ENCODE results near the gene GLOD5.

The GLOD5 gene

DNA sequence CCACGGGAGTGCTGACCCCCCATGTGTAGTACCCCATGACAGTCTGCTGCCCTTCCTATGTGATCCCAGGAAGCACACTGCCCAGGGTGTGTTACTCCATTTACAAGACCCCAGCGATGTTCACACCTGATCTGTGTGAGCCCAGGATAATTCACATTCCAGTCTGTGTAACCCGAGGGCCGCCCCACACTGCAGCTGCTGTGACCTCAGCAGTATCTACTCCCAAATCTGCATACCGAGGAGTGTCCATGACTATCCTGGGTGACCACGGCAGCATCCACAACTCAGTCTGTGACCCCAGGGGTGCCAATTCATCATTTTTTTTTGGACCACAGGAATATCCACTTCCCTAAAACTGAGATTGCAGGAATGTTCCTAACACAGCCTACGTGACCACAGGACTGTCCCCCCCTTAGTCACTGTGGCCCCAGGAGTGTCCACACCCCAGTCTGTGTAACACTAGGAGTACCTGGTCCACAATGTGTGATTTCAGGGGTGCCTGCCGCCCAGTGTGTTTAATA lies 7.8 kb upstream of the GLOD5 start:
- no peak for DNase-seq (ENCODE audit: low read depth in 2 of 2, low spot score in 1 of 2)

- DNase-seq (ENCODE audit: low read depth in 2 of 2, low spot score in 1 of 2): no peak
Measured at GRCh38 chrX:48754238-48754637, 7.3 kb upstream of the GLOD5 start.

DNA sequence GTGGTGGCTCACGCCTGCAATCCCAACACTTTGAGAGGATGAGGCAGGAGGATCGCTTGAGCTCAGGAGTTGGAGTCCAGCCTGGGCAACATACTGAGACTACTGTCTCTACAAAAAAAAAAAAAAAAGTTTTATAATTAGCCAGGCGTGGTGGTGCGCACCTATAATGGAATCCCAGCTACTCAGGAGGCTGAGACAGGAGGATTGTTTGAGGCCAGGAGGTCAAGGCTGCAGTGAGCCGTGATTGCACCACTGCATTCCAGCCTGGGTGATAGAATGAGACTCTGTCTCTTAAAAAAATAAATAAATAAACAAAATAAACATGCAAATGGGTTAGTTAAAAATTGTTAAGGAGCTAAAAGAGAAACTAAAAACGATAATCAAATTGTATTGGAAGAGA lies 7.7 kb downstream of the GLOD5 start:
- DNase-seq (ENCODE audit: low read depth in 2 of 2, low spot score in 1 of 2): no peak

- no peak for DNase-seq (ENCODE audit: low read depth in 2 of 2, low spot score in 1 of 2)
Measured at GRCh38 chrX:48770296-48770695, 8.7 kb downstream of the GLOD5 start.

DNA sequence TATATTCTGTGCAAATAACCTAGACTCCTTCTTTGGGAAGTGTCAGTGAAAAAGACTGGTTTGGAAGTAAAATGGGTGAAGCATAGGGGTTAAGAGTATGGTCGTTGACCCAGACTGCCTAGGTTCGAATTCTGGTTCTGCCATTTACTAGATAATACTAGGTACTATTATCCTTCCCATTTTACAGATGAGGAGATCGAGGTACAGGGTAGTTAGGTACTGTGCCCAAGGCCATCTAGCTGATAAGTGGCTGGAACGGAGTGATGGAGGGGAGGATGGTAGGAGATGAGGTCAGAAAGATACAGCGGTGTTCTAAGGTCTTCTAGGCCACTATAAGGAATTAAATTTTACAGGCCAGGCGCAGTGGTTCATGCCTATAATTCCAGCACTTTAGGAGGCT lies 11.1 kb downstream of the GLOD5 start:
- no peak for DNase-seq (ENCODE audit: low read depth in 2 of 2, low spot score in 1 of 2)

DNA sequence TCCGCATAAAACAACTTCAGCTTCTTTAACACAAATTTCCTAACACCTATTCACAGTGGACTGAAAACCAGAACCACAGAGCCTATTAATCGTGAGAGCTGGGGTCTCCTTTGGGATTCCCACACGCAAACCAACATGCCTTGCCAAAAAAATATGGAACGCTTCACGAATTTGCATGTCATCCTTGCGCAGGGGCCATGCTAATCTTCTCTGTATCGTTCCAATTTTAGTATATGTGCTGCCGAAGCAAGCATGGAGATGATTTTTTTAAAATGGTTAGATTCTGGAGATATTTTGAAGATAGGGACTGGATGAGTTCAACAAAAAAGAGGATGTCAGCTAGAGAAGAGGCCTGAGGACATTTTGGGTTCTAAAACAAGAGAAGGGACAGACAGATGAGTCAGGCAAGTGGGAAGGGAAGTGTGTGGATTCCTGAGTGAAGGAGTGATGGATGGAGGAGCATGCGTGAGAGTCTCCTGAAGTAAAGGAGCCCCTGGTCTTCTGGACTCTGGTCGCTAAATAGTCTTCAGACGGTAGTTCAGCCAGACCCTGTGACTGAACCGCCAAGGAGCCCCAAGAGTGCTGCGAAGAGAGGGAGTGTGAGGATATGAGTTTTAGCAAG lies 15.4 kb downstream of the GLOD5 start:
- no peak for DNase-seq (ENCODE audit: low read depth in 2 of 2, low spot score in 1 of 2)

DNA sequence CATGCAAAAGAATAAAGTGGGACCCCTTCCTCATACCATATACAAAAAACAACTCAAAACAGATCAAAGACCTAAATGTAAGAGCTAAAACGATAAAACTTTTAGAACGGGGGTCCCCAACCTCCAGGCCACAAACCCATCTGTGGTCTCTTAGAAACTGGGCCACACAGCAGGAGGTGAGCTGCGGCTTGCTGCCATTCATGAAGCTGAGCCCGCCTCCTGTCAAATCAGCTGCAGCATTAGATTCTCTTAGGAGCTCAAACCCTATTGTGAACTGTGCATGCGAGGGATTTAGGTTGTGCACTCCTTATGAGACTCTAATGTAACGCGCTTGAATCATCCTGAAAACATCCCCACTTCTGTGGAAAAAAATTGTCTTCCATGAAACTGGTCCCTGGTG lies 17.9 kb downstream of the GLOD5 start:
- DNase-seq (ENCODE audit: low read depth in 2 of 2, low spot score in 1 of 2): no peak

GRCh38 chrX:48781705-48782104 lies 20.2 kb downstream of the GLOD5 start:
- DNase-seq (ENCODE audit: low read depth in 2 of 2, low spot score in 1 of 2): no peak

DNA sequence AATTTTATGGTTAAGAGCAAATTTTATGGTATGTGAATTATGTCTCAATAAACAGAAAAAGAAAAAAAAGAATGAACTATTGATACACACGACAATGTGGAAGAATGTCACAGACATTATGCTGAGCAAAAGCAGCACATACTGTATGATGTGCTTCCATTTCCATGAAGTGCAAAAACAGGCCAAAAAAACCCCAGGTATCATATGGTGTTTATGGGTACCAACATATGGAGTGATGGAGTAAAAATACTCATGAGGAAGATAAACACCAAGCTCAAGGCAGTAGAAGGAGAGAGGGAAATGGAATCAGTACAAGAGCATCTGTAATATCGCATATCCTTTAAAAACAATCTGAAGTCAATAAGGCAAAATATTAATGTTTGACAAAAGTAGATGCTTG lies 20.7 kb downstream of the GLOD5 start:
- DNase-seq (ENCODE audit: low read depth in 2 of 2, low spot score in 1 of 2): no peak

- no peak for DNase-seq (ENCODE audit: low read depth in 2 of 2, low spot score in 1 of 2)
Measured at GRCh38 chrX:48782795-48783194, 21.2 kb downstream of the GLOD5 start.

DNA sequence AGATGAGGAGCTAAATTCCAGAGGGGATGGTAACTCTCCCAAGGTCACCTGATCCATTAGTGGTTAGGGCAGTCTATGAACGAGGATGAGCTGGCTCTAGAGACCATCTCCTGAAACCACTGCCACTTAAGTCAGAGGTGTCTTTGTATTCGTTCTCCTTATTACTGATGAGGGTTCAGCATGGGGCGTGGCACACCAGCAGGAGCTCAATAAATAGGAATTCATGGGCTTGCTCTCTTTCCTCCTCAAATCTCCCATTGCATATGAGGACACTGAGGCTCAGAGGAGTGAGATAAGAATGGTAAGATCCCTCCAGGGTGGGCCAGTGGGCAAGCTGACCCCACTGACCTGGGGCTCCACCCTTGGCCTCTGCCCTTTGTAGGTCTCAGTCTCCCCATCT lies 23.2 kb downstream of the GLOD5 start:
- no peak for DNase-seq (ENCODE audit: low read depth in 2 of 2, low spot score in 1 of 2)

DNA sequence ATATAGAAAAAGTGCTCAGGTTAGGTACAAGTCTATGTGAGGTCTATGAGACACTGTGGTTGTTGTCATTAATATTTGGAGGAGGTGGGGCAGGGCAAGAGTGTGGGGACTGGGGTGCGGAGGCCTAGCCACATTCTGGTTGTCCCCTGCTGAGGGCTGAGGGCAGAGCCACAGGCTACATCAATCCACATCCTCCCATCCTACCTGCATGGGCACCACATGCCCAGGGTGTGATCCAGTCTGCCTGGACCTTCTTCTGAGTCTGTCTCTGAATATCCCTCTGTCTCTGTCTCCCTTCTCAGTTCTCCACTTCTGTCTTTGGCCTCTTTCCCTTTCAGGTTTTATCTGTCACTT lies 23.6 kb downstream of the GLOD5 start:
- no peak for DNase-seq (ENCODE audit: low read depth in 2 of 2, low spot score in 1 of 2)

DNA sequence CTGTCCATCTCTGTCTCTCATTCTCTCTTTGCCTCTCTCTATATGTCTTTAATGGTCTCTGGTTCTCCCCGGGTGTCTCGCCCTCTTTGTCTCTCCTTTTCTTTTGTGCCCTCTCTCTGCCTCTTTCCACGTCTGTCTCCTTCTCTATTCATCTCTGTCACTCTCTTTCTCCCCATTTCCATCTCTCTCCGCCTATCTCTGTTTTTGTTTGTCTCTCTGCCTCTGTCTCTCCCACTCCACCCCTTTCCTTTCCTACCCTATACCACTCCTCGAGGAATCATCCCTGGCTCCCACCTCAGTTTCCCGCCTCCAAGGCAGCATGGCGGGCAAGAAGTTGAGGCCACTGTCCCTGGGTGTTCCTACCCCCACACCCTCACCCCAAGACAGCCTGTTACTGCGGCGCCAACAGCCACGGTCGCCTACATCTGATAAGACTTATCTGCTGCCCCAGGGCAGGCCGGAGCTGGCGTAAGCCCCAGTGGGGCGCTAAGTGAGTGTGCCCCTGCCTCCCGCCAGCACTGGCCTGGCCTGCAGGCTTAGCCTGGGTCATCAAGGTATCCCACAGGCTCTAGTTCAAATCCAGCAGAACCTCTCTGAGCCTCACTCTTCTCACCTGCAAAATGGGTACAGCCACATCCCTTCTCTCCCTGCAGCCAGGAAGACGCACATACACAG lies 24.1 kb downstream of the GLOD5 start:
- no peak for DNase-seq (ENCODE audit: low read depth in 2 of 2, low spot score in 1 of 2)

GRCh38 chrX:48786341-48786800 lies 24.8 kb downstream of the GLOD5 start, which contains the start of gene GATA1:
Gene GATA1 (plus strand): TSS chrX:48786590. CDS start chrX:48791110, 4,520 bp downstream.
- DNase-seq (ENCODE audit: low read depth in 2 of 2, low spot score in 1 of 2): no peak

DNA sequence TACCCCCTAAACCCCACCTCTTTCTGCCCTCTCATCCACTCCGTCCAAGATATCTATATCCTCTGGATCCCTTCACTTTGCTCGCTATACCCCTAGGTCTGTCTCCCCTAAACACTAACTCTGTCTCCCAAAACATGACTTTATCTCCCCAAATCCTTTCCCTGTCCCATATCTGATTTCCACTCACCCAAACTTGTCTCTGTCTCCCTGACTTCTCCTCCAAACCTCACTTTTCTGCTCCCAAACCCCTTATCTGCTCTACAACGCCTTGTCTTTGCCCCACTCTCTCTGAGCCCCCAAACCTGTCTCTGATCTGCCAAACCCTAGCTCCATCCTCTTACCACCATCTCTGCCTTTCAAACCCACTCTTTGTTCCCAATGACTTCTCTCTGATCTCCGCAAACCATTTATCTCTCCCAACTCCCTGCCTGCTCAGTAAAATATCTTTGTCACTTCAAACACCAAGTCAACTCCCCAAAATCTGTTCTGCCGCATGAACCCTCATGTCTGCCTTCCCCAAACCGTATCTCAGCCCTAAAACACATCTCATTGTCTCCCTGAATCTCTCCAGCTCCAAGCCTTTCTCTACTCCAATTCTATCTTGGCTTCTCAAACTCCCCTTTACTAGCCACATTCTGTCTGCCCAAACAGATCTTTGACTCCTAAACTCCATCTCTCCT lies 25.4 kb downstream of the GLOD5 start:
- no peak for DNase-seq (ENCODE audit: low read depth in 2 of 2, low spot score in 1 of 2)

- no peak for DNase-seq (ENCODE audit: low read depth in 2 of 2, low spot score in 1 of 2)
Measured at GRCh38 chrX:48787505-48788443, 26.2 kb downstream of the GLOD5 start.

DNA sequence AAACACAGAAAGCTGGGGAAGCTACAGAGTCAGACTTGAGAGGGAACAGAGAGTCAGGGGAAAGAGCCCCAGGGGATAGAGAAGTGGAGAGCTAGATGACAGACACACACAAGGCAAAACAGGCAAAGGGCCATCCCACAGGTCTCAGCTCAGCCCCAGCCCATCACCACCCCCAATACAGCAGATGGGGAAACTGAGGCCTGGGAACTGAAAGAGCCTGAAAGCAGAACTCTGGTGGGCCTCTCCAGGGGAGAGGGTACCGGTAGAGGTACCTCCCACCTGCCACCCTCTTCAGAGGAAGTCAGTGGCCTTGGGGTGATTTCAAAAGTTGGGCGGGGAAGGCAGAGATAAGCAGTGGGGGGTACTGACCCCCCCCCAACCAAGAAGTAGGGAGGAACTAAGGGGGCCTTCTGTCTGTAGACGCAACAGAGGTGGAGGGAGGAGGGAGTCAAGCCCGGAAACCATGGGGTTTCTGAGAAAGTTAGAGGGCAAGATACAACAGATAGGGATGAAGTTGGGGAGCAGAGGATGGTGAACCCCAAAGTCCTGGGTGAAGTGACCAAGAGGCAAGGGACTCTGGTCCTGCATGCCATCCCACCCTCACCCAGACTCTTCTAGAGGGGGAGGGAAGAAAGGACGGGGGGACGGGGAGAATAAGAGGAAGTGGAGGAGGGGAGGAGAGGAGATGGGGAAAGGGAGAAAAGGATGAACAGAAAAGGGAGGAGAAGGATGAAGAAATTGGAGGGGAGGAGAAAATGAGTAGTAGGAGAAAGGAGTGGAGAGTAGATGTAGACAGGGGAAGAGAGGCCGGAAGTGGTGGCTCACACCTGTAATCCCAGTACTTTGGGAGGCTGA lies 28.0 kb downstream of the GLOD5 start:
- DNase-seq (ENCODE audit: low read depth in 2 of 2, low spot score in 1 of 2): no peak

DNA sequence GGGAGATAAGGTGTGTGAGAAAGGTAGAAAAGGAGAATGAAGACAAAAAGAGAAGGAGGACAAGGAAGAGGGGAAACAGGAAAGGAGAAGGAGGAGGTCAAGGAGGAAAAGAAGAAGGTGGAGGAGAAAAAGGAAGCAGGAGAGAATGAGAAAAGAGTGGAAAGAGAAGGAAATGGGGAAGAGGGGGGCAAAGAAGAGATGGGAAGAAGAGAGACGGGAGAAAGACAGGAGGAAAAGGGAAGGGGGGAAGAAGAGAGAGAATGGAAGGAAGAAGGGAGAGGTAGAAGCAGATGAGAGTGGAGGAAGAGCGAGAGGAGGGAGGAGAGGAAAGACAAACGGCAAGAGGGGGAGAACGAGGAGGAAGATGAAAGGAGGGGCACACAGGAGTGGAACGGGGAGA lies 28.9 kb downstream of the GLOD5 start:
- DNase-seq (ENCODE audit: low read depth in 2 of 2, low spot score in 1 of 2): no peak

DNA sequence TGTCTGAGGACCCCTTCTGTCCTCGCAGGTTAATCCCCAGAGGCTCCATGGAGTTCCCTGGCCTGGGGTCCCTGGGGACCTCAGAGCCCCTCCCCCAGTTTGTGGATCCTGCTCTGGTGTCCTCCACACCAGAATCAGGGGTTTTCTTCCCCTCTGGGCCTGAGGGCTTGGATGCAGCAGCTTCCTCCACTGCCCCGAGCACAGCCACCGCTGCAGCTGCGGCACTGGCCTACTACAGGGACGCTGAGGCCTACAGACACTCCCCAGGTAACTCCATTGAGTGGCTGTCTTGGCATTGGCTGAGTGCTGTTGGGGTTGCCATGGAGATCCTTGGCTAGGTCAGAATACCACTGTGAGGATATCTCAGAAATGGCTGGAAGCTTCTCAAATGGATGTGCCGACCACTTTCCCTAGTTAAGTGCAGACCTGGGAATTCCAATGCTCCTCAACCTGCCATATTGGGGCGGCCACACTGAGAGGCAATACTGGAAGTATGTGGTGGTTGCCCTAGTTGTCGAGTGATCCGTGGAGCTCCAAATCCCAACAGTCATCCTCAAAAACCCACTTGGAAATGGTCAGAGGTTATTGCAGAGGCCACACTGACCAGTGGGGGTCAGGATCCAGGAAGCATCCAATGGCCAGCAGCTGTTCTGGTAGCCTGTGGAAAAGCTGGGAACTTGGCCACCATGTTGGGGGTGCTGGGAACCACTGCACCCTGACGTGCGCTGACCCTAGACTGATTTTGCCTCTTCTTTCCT lies 29.7 kb downstream of the GLOD5 start:
- no peak for DNase-seq (ENCODE audit: low read depth in 2 of 2, low spot score in 1 of 2)

- no peak for DNase-seq (ENCODE audit: low read depth in 2 of 2, low spot score in 1 of 2)
Measured at GRCh38 chrX:48792219-48792618, 30.7 kb downstream of the GLOD5 start.

Data from stimulated activated CD8-positive, alpha-beta memory T cell treated with anti-CD3 and anti-CD28 coated beads, Interleukin-4, amount 100 ng/mL, for 4 hours (primary cell).